NCI-H446 treated with DMSO at 0.1 percent for 48 hours (cell line): ENCODE data around the gene DRC7.
"Not testable (repeated sequence)": the region's sequence is repeated elsewhere in the genome, so short reads cannot be mapped to it uniquely, and the experiment has no call there.

Experiments used
- DNase-seq: peaks from one replicate; lab custom pipeline; 2025; lab: John Stamatoyannopoulos, UW

Gene DRC7

GRCh38 chr16:57693550-57693949 is 1.1 kb upstream of the DRC7 start:
- DNase-seq = no peak

GRCh38 chr16:57694231-57694724 is 328 bp upstream of the DRC7 start:
- no peak for DNase-seq

DNA sequence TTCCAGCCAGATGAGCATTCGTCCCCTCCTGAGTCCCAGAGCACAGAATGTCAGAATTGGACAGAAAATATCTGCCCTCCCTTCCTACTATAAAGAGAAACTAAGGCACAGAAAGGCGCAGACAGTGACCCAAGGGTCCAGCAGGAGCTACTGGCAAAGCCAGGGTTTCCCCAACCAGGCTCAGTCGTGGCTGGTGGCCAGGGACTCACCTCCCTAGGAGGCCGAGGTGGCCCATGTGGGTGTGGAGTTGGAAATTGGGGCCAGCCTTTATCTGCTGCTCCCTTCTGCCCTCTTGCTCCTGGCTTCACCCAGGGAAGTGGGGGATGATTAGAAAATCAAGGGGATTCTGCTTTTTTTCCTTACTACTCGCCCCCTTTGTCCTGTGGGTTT is 1.1 kb downstream of the DRC7 start:
- no peak for DNase-seq

DNA sequence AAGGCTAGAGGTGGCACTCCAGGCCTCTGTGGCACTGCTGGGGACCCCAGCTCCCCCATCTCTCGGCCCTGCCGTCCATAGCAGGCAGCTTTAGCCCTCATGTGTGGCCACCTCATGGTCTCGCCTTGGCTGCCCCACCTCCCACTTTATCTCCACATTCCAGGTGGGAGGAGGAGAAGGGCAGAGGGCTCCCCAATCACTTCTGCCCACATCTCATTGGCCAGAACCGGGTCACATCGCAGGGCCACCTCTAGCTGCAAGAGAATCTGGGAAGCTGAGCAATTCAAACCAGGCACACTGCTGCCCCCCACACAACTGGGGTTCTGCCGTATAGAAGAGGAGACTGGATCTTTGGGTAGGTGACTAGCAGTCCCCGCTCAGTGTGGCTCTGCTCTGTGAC is 1.6 kb downstream of the DRC7 start:
- no peak for DNase-seq

DNA sequence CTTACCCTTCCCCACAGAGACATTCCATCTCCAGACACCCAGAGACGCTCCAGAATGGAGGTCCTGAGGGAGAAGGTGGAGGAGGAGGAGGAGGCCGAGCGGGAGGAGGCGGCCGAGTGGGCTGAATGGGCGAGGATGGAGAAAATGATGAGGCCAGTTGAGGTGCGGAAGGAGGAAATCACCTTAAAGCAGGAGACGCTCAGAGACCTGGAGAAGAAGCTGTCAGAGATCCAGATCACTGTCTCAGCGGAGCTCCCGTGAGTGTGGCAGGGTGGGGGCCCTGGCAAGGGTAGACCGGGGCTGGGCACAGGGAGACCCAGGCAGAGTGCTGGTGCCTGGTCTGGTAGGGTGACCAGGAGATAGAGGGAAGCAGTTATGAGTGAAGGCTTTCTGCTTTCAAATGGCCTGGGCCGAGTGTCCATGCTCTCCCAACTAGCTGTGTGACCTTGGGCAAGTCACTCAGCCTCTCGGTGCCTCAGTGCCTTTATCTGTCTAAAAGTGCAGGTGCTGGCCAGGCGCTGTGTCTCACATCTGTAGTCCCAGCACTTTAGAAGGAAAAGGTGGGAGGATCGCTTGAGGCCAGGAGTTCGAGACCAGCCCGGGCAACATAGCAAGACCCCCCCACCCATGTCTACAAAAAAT is 3.4 kb downstream of the DRC7 start:
- DNase-seq = no peak

GRCh38 chr16:57698812-57699405 is 4.3 kb downstream of the DRC7 start:
- no peak for DNase-seq

DNA sequence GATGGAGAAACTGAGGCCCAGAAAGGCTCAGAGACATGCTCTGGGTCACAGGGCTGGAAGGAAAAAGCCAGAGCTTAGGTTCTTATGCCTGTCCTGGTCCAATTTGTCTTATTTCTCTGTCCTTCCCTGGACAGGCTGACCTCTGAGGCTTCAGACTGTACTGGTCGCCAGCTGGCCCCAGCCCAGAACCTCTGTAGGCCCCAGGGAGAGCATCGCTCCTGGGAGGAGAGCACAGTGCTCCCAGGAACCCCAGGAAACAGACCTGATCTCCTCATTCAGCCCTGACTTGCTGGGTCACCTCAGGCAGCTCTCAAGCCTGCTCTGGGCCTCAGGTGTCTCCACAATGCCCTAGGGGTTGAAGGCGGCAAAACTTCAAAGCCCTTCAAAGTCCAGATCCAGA is 4.9 kb downstream of the DRC7 start:
- no peak for DNase-seq

DNA sequence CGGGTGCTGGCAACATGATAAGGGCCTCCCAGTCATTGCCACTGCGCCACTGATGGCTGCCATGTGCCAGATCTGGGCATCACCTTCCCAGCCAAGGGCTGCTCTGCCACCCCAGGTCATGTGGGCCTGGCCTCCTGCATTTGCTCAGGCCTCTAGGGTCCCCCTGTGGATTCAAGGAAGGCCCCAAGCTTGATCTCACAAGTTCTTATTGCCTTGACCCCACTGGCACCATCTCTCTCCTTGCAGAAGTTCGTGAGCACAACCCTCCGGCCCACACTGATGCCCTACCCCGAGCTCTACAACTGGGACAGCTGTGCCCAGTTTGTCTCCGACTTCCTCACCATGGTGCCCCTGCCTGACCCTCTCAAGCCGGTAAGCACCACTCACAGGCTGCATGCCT is 5.3 kb downstream of the DRC7 start:
- DNase-seq = no peak

DNA sequence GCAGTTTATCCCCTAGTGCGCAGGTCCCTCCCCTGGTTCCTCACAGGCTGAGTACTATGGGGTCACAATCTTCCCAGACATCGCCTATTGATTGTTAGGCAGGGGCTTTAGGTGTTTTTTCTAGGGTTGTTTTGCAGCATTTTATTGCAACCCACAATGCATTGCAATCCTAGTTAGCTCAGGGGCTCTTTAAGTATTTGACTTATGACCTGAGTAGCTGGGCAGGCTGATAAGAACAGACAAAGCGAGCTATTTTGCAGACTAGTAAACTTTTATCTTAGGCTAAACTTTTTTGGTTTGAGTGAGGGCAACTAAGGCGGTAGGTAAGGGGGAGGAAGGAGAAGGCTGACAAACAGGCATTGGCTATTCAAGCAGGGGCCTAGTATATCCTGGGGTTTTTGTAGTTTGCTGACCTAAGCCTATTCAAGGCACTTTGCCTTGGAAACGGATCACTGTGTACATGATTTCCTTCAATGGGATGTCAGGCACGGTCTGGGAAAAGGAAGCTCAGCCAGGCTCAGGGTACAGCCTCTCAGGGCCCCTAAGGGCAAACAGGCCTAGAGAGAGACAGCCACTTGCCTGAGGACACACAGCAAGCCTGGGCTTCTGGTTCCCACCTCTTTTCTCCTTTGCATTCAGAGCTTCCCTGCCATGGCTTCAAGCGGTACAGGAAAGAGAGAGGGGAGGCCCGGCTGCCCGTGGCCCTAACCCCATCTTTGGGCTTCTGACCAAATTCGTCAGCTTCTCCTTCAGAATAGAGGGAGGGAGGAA is 6.4 kb downstream of the DRC7 start:
- DNase-seq = no peak

- no peak for DNase-seq
Measured at GRCh38 chr16:57701759-57702371, 7.3 kb downstream of the DRC7 start.

DNA sequence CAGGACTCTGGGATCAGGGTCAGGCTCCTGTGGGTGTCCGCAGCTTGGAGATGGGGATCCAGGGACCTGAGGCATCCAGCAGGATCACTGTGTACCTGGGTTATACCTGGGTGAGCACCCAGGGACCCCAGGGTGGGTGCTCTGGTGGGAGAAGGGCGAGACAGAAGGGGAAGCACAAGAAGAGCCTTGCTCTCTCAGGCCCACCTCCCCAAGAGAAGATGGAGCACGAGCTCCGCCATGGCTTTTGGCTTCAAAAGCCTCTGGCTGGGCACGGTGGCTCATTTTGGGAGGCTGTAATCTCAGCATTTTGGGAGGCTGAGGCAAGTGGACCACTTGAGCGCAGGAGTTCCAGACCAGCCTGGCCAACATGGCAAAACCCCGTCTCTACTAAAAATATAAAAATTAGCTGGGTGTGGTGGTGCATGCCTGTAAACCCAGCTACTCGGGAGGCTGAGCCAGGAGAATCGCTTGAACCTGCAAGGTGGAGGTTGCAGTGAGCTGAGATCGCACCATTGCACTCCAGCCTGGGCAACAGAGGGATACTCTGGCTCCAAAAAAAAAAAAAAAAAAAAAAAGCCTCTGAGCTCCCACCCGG is 8.9 kb downstream of the DRC7 start:
- no peak for DNase-seq

GRCh38 chr16:57704011-57704904 is 9.7 kb downstream of the DRC7 start:
- no peak for DNase-seq

- DNase-seq = no peak
Measured at GRCh38 chr16:57704905-57705852, 10.6 kb downstream of the DRC7 start.

GRCh38 chr16:57706717-57707116 is 12.1 kb downstream of the DRC7 start:
- no peak for DNase-seq

- DNase-seq = no peak
Measured at GRCh38 chr16:57707331-57707730, 12.7 kb downstream of the DRC7 start.

GRCh38 chr16:57708168-57708567 is 13.6 kb downstream of the DRC7 start:
- no peak for DNase-seq

DNA sequence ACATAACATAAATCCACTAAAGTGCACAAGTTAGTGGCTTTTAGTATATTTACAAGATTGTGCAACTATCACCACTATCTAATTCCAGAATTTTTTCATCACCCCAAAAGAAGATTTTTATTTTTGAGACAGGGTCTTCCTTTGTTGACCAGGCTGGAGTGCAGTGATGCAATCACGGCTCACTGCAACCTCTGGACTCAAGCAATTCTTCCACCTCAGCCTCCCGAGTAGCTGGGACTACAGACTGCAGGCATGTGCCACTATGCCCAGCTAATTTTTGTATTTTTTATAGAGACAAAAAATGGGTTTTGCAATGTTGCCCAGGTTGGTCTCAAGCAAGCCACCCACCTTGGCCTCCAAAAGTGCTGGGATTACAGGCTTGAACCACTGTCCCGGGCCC is 15.1 kb downstream of the DRC7 start:
- DNase-seq = no peak

GRCh38 chr16:57711346-57711745 is 16.7 kb downstream of the DRC7 start:
- peak; percentile 30 for DNase-seq

DNA sequence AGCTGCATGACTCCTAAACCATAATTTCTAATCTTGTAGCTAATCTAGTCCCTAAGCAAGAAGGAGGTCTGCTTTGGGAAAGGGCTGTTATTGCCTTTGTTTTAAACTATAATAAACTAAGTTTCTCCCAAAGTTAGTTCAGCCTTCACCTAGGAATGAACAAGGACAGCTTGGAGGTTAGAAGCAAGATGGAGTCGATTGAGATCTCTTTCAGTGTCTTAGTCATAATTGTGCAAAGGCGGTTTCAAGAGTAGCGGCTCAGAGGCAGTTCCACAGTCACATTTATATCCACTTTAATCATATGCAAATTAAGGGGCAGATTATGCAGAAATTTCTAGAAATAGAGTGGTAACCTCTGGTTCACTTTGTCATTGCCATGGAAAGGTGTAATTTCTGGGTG is 17.4 kb downstream of the DRC7 start:
- no peak for DNase-seq

DNA sequence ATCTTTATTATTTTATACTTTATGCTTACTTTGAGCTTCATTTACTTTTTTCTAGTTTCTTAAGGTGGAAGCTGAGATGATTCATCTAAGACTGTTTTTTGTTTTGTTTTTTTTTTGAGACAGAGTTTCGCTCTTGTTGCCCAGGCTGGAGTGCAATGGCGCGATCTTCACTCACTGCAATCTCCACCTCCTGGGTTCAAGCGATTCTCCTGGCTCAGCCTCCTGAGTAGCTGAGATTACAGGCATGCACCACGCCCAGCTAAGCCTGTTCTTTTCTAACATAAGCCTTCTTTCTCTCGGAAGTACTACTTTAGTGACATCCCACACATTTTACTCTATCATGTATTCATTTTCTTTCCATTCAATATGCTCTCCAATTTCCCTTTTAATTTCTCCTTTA is 18.0 kb downstream of the DRC7 start:
- DNase-seq = not testable (repeated sequence)
